Measurements from ENCODE around the gene ARHGAP6. TPM values are rescaled to one million over a fixed set of nuclear protein-coding genes. Genes with fewer than 3 reads are reported as not detected.
A peak's percentile ranks its signal among the peaks of the same experiment; 100 is the strongest.

The ARHGAP6 gene
- total and polyA plus RNA-seq, 9 of the 15 experiments (the other 6 are each of a cell fraction or from before 2014, with no cell fraction given) = 12.5 to 63.6 (median 41.8) TPM

DNA sequence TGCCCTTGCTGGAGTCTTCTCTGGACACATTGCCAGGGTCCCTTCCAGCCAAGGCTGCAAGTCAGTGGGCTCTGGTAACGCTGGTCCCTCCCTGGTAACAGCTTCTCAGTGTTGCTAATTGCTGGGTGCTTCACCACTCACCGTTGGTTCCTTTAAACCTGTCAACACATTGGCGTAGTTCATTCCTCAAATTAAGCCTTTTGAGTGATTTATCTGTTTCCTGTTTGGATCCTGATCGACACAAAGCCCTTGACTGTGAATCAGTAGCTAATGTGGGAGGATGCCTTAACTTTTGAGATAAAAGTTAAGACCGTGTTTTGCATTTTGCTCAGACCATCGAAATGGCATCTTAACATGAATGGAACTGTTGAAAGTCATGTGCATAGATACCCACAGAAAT is 246.6 kb downstream of the ARHGAP6 start (continued):
- TF ChIP-seq, protein P1, sequence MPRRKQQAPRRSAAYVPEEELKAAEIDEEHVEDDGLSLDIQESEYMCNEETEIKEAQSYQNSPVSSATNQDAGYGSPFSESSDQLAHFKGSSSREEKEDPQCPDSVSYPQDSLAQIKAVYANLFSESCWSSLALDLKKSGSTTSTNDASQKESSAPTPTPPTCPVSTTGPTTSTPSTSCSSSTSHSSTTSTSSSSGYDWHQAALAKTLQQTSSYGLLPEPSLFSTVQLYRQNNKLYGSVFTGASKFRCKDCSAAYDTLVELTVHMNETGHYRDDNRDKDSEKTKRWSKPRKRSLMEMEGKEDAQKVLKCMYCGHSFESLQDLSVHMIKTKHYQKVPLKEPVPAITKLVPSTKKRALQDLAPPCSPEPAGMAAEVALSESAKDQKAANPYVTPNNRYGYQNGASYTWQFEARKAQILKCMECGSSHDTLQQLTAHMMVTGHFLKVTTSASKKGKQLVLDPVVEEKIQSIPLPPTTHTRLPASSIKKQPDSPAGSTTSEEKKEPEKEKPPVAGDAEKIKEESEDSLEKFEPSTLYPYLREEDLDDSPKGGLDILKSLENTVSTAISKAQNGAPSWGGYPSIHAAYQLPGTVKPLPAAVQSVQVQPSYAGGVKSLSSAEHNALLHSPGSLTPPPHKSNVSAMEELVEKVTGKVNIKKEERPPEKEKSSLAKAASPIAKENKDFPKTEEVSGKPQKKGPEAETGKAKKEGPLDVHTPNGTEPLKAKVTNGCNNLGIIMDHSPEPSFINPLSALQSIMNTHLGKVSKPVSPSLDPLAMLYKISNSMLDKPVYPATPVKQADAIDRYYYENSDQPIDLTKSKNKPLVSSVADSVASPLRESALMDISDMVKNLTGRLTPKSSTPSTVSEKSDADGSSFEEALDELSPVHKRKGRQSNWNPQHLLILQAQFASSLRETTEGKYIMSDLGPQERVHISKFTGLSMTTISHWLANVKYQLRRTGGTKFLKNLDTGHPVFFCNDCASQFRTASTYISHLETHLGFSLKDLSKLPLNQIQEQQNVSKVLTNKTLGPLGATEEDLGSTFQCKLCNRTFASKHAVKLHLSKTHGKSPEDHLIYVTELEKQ (CRISPR knock-in tag; IDR thresholded peaks at IDR 0.05) = peak; percentile 79; the same call in 1 of the 2 replicates
- TF ChIP-seq MTF1 (CRISPR knock-in tag; IDR thresholded peaks at IDR 0.05; ENCODE audit: borderline replicate concordance) (no peak), NR2F6 (CRISPR knock-in tag; IDR thresholded peaks at IDR 0.05) (no peak), POLR2H (tag; IDR thresholded peaks at IDR 0.05; ENCODE audit: low read depth) (no peak), NFE2 (IDR thresholded peaks at IDR 0.05; ENCODE audit: low read depth) (peak; percentile 24; the same call in 1 of the 2 replicates), ZNF384 (IDR thresholded peaks at IDR 0.05; ENCODE audit: low read depth, low read length) (no peak), MEF2D (tag; conservative IDR thresholded peaks at IDR 0.05; ENCODE audit: low read depth) (0 out of 2 replicates have a peak, but pooled peaks have one; percentile 54), ZNF778 (CRISPR knock-in tag; IDR thresholded peaks at IDR 0.05) (no peak), PTBP1 (IDR thresholded peaks at IDR 0.05; ENCODE audit: low read depth, low read length) (no peak), IRF2 (CRISPR knock-in tag; IDR thresholded peaks at IDR 0.05) (no peak), ATF7 (IDR thresholded peaks at IDR 0.05) (no peak), ZNF584 (CRISPR knock-in tag; IDR thresholded peaks at IDR 0.05; ENCODE audit: low read depth) (peak; percentile 32; the same call in 1 of the 2 replicates), ZNF347 (CRISPR knock-in tag; IDR thresholded peaks at IDR 0.05; ENCODE audit: low read depth) (no peak), ZNF41 (CRISPR knock-in tag; conservative IDR thresholded peaks at IDR 0.05) (no peak)
- TF ChIP-seq, protein P2, sequence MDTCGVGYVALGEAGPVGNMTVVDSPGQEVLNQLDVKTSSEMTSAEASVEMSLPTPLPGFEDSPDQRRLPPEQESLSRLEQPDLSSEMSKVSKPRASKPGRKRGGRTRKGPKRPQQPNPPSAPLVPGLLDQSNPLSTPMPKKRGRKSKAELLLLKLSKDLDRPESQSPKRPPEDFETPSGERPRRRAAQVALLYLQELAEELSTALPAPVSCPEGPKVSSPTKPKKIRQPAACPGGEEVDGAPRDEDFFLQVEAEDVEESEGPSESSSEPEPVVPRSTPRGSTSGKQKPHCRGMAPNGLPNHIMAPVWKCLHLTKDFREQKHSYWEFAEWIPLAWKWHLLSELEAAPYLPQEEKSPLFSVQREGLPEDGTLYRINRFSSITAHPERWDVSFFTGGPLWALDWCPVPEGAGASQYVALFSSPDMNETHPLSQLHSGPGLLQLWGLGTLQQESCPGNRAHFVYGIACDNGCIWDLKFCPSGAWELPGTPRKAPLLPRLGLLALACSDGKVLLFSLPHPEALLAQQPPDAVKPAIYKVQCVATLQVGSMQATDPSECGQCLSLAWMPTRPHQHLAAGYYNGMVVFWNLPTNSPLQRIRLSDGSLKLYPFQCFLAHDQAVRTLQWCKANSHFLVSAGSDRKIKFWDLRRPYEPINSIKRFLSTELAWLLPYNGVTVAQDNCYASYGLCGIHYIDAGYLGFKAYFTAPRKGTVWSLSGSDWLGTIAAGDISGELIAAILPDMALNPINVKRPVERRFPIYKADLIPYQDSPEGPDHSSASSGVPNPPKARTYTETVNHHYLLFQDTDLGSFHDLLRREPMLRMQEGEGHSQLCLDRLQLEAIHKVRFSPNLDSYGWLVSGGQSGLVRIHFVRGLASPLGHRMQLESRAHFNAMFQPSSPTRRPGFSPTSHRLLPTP (IDR thresholded peaks at IDR 0.05; ENCODE audit: borderline replicate concordance, extremely low read depth, insufficient read length) = no peak
- TF ChIP-seq, protein P3, sequence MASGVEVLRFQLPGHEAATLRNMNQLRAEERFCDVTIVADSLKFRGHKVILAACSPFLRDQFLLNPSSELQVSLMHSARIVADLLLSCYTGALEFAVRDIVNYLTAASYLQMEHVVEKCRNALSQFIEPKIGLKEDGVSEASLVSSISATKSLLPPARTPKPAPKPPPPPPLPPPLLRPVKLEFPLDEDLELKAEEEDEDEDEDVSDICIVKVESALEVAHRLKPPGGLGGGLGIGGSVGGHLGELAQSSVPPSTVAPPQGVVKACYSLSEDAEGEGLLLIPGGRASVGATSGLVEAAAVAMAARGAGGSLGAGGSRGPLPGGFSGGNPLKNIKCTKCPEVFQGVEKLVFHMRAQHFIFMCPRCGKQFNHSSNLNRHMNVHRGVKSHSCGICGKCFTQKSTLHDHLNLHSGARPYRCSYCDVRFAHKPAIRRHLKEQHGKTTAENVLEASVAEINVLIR (CRISPR knock-in tag; IDR thresholded peaks at IDR 0.05) = no peak
- TF ChIP-seq, protein P4, sequence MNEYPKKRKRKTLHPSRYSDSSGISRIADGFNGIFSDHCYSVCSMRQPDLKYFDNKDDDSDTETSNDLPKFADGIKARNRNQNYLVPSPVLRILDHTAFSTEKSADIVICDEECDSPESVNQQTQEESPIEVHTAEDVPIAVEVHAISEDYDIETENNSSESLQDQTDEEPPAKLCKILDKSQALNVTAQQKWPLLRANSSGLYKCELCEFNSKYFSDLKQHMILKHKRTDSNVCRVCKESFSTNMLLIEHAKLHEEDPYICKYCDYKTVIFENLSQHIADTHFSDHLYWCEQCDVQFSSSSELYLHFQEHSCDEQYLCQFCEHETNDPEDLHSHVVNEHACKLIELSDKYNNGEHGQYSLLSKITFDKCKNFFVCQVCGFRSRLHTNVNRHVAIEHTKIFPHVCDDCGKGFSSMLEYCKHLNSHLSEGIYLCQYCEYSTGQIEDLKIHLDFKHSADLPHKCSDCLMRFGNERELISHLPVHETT (CRISPR knock-in tag; conservative IDR thresholded peaks at IDR 0.05 in 1 of 2, IDR thresholded peaks at IDR 0.05 in 1 of 2) = peak in 1 of 2 experiments; percentile 65; a peak in 2 of 4 replicates
- TF ChIP-seq, protein P5, sequence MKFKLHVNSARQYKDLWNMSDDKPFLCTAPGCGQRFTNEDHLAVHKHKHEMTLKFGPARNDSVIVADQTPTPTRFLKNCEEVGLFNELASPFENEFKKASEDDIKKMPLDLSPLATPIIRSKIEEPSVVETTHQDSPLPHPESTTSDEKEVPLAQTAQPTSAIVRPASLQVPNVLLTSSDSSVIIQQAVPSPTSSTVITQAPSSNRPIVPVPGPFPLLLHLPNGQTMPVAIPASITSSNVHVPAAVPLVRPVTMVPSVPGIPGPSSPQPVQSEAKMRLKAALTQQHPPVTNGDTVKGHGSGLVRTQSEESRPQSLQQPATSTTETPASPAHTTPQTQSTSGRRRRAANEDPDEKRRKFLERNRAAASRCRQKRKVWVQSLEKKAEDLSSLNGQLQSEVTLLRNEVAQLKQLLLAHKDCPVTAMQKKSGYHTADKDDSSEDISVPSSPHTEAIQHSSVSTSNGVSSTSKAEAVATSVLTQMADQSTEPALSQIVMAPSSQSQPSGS (CRISPR knock-in tag; IDR thresholded peaks at IDR 0.05) = no peak
